Measurements from ENCODE around the gene INAVA.
"Not testable (repeated sequence)": the region's sequence is repeated elsewhere in the genome, so short reads cannot be mapped to it uniquely, and the experiment has no call there.

Gene INAVA

GRCh38 chr1:200911361-200911760 lies 16.7 kb downstream of the INAVA start:
- no peak overlapping the region for H3K4me3 ChIP-seq
- H3K27ac ChIP-seq, result peak overlapping the region in 6 of 21 experiments; percentile 10 to 74 (median 32)

DNA sequence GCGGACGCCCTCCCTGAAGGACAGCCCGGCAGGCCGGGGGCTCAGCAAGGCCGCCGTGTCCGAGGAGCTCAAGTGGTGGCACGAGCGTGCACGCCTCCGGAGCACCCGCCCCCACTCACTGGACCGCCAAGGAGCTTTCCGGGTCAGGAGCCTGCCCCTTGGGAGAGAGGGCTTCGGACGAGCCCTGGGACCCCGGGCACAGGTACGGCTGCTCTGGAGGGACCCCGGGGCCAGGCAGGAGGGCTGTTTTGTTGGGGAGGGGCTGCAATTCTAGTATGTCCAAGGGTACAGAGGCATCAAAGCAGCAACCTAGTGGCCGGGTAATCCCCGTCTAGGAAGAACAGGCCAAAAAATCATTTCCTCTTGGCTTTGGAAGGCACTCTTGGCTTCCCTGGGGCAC lies 17.2 kb downstream of the INAVA start:
- peak overlapping the region in 10 of 21 experiments; percentile 18 to 74 (median 58) for H3K27ac ChIP-seq
- not testable (repeated sequence) for H3K4me3 ChIP-seq

DNA sequence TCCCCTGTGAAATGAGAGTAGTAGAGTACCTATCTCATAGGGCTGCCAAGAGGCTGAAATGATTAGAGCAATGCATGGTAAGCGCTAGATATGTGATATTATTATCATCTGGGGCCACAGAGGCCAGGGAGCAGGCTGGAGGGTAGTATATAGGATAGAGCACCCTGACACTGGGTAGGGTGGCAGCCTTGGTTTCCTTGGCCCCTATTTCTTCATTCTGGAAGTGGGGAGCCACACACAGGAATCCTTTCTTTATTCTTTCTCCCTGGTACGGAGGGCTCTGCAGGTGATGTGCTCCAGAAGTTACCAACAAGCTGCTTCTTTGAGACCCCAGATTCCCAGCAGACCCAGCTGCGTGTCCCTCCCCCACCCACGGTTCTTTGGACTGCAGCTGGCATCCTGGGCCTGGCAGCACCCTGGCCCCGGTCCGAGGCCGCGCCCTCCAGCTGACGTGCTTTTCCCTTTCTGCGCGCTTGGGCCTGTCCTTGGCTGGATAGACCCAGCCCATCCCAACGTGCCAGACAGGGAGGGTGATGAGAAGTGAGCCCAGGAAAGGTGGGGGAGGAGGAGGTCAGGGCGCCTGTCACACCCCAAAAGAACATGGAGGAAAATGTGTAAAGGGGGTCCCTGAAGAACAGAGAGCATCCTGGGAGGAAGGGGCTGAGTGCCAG lies 18.2 kb downstream of the INAVA start:
- Histone ChIP-seq H3K27ac (peak overlapping the region in 13 of 21 experiments; percentile 7 to 78 (median 60)), H3K4me3 (no peak overlapping the region)

GRCh38 chr1:200916152-200916551 lies 21.5 kb downstream of the INAVA start:
- Histone ChIP-seq H3K27ac (peak overlapping the region in 5 of 21 experiments; percentile 6 to 63 (median 33)), H3K4me3 (no peak overlapping the region)

DNA sequence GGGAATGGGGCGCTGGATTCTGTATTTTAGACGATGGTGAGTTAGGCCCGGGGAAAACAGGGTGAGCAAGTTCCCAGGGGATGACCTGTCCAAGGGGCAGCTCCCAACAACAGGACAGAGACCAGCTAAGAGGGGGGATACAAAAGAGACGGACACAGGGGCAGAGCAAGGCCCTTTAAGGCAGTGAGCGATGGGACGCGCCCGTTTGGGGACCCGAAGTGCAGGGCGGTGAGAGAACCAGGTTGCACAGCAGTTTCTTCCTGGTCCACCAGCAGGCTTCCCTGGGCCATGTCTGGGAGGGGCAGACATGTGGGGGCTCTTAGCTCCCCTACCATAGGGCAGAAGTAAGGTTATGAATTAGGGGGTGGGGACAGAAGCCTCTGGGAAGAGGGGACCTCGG lies 22.0 kb downstream of the INAVA start:
- Histone ChIP-seq H3K27ac (peak overlapping the region in 14 of 21 experiments; percentile 6 to 67 (median 38)), H3K4me3 (no peak overlapping the region)

DNA sequence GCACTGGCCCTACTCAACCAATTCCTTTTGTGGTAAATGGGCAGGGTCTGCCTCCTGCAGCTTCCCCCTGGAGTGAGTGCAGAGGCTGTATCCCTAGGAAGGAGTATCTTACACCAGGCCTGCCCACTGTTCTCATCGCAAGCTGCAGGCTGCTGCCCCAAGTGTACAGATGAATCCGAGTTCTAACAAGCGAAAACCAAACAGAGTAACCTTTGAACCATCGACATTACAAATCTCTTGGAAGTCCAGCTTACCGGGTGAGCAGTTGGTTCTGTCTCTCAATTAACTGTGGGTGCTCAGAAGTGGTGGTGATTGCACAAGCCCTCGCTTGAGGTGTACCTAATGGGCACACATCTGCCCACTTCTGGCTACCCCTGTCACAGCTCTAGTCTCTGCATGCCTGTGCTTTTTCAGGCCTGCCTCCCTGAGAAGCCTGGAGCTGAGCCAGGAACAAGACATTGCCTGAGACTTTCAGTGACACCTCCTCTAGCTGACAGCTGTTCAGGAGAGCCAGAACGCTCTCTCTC lies 22.7 kb downstream of the INAVA start:
- Histone ChIP-seq H3K4me3 (no peak overlapping the region), H3K27ac (peak overlapping the region in 14 of 21 experiments; percentile 6 to 67 (median 36))

- Histone ChIP-seq H3K4me3 (no peak overlapping the region), H3K27ac (no peak overlapping the region)
Observed at GRCh38 chr1:200918006-200918405, 23.3 kb downstream of the INAVA start.

DNA sequence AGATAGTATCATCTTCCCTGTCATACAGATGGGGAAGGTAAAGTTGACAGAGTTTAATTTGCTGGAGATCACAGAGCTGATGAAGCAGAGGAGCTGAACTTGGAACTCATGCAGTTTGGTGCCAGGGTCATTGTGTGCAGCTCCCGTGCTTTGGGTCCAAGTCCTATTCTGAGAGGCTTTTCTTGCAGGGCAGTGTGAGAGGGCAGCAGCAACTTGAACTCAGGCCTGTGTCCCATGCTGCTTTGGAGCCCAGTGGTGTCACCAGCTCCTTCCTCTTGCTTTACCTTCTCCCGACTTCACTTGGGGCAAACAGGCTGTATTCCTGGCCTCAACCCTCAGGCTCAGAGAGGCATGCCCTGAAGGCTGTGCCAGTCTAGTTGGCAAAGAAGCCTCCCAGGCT lies 24.7 kb downstream of the INAVA start:
- no peak overlapping the region for H3K4me3 ChIP-seq
- H3K27ac ChIP-seq, result no peak overlapping the region

- Histone ChIP-seq H3K27ac (no peak overlapping the region), H3K4me3 (no peak overlapping the region)
Observed at GRCh38 chr1:200921571-200922110, 26.9 kb downstream of the INAVA start.

DNA sequence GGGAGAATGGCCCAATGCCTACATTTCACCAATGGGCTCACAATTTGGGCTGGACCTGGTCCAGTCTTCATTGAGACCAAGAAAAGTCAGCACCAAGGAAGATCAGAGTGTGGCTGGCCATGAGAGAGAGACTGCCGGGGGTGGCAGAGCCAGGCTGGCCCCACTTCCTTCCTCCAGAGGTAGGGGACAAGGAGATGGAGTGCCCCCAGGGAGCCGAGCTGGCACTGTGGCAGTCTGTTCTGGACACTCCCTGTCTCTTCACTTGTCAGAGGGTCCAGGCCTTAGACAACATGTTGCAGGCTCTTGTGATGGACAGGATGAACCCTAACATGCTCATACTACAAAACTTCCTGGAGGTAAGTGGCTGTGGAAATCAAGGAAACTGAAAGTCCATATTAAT lies 27.7 kb downstream of the INAVA start:
- Histone ChIP-seq H3K4me3 (no peak overlapping the region), H3K27ac (no peak overlapping the region)

DNA sequence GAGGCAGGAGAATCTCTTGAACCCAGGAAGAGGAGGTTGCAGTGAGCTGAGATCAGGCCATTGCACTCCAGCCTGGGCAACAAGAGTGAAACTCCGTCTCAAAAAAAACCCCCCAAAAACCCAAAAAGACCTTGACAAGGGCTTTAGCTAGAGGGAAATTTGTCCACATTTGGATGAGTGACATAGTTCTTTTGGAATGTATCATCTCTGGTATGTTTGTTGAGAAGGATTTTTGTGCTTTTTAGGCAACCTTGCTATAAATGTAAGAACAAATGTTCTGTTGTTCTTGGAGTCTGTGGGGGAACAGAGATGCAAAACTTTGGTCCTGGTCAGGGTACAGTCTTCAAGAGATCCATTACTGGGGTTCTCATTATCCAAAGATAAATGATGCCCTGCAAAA lies 28.9 kb downstream of the INAVA start:
- Histone ChIP-seq H3K27ac (no peak overlapping the region), H3K4me3 (no peak overlapping the region)

- H3K27ac ChIP-seq, result no peak overlapping the region
- no peak overlapping the region for H3K4me3 ChIP-seq
Observed at GRCh38 chr1:200925831-200926230, 31.1 kb downstream of the INAVA start.

- H3K4me3 ChIP-seq, result no peak overlapping the region
- H3K27ac ChIP-seq, result no peak overlapping the region
Observed at GRCh38 chr1:200929530-200930278, 35.0 kb downstream of the INAVA start.

DNA sequence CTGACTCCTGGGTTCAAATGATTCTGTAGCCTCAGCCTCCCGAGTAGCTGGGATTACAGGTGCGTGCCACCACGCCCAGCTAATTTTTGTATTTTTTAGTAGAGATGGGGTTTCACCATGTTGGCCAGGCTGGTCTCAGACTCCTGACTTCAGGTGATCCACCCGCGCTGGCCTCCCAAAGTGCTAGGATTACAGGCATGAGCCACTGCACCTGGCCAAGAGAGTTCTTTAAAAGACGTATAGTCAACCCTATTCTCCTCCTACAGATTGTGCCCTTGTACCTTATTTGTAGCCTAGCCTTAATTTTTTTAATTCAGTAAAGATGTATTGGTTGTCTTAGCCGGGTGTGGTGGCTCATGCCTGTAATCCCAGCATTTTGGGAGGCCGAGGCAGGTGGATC lies 35.6 kb downstream of the INAVA start:
- not testable (repeated sequence) for H3K27ac ChIP-seq, H3K4me3 ChIP-seq

GRCh38 chr1:200931776-200932175 lies 37.1 kb downstream of the INAVA start:
- Histone ChIP-seq H3K4me3 (no peak overlapping the region), H3K27ac (no peak overlapping the region)

- Histone ChIP-seq H3K4me3 (no peak overlapping the region), H3K27ac (no peak overlapping the region)
Observed at GRCh38 chr1:200934676-200935245, 40.1 kb downstream of the INAVA start.

DNA sequence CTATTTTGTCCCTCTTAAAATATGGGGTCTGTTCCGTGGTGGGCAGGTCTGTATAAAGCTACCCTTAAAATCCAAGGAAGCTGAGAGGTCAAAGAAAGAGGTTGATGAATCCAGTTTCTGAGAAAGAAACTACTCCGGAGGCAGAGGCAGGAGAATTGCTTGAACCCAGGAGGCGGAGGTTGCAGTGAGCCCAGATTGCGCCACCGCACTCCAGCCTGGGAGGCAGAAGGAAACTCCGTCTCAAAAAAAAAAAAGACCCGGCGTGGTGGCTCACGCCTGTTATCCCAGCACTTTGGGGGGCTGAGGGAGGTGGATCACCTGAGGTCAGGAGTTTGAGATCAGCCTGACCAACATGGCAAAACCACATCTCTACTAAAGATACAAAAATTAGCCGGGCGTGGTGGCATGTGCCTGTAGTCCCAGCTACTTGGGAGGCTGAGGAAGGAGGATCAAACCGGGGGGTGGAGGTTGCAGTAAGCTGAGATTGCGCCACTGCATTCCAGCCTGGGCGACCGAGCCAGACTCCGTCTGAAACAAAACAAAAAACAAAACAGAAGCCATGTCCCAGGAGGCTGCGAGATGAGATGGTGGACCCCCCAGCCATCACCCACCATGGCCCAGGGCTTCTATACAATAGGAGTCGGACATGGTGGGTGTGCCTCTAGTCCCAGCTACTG lies 40.7 kb downstream of the INAVA start:
- H3K4me3 ChIP-seq, H3K27ac ChIP-seq: not testable (repeated sequence)

GRCh38 chr1:200938955-200939354 lies 44.3 kb downstream of the INAVA start:
- H3K4me3 ChIP-seq, result no peak overlapping the region
- no peak overlapping the region for H3K27ac ChIP-seq

DNA sequence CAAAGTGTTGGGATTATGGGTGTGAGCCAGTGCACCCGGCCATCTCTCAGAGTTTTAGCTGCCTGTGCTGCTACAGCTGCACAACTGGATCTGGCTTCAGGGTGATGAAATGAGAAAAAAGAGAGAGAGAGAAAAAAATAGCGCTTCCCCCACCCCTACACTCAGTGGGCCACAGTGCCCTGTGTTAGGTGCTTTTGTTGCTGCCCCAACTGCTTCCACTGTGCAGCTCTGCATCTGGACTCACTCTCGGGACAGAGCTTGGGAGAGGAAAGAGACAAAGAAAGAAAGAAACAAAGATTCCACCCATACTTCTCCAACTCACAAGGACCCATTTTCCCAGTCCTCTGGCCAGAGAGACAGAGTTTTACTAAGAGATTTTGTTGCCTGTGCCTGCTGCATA lies 50.4 kb downstream of the INAVA start:
- Histone ChIP-seq H3K27ac (no peak overlapping the region), H3K4me3 (no peak overlapping the region)

GRCh38 chr1:200947059-200947566 lies 52.4 kb downstream of the INAVA start:
- H3K27ac ChIP-seq, result no peak overlapping the region

More at GRCh38 chr1:200947059-200947566, 52.4 kb downstream of the INAVA start:
- no peak overlapping the region for H3K4me3 ChIP-seq

All from skin epidermis (tissue), 12 donors.